Skeletal muscle satellite cell (primary cell): ENCODE measurements around the gene PDCL2. TPM values are rescaled to one million over a fixed set of nuclear protein-coding genes. Genes with fewer than 3 reads are reported as not detected.
A peak's percentile ranks its signal among the peaks of the same experiment; 100 is the strongest.
"Not testable (repeated sequence)": the region's sequence is repeated elsewhere in the genome, so short reads cannot be mapped to it uniquely, and the experiment has no call there.

Experiments
- H3K27me3 ChIP-seq: 2 replicates; pipeline ENCODE4 v1.7.0; 2013; ENCODE audit warnings: low read length; ENCODE audit not compliant: control insufficient read depth, insufficient read depth
- H3K36me3 ChIP-seq: 2 replicates; pipeline ENCODE4 v1.7.0; 2013; ENCODE audit warnings: mild to moderate bottlenecking, control low read depth, low read length; ENCODE audit not compliant: insufficient read depth
- H3K4me1 ChIP-seq: 2 replicates; pipeline ENCODE4 v1.7.0; 2013; ENCODE audit warnings: low read length; ENCODE audit not compliant: control insufficient read depth, insufficient read depth
- H3K4me2 ChIP-seq: 2 replicates; pipeline ENCODE4 v1.7.0; 2013; ENCODE audit warnings: mild to moderate bottlenecking, low read length
- H3K4me3 ChIP-seq: 2 replicates; pipeline ENCODE4 v1.7.0; 2013; ENCODE audit warnings: low read length
- H3K9ac ChIP-seq: 2 replicates; pipeline ENCODE4 v1.7.0; 2013; ENCODE audit warnings: mild to moderate bottlenecking, low read depth, low read length, moderate library complexity
- H3K9me3 ChIP-seq: replicated peaks from 2 replicates; pipeline ENCODE4 v1.7.0; 2013; ENCODE audit warnings: mild to moderate bottlenecking, control low read depth, low read length
- total RNA-seq: library from RNA; depleted of rRNA; stranded (reverse); fragments of >200 nt; gene quantifications from 2 replicates; pipeline ENCODE4 v1.2.3, GENCODE V29; 2012; rRNA removed

Gene PDCL2
- not detected in 2 replicates for total RNA-seq

- H3K36me3 ChIP-seq: no peaks in the 10 kb centered on the region
- H3K4me1 ChIP-seq: no peaks in the 10 kb centered on the region
- no peaks in the 10 kb centered on the region for H3K27me3 ChIP-seq
- no peak within 1 kb of the TSS for H3K9ac ChIP-seq
- no peak within 1 kb of the TSS for H3K4me2 ChIP-seq
- H3K9me3 ChIP-seq: no peaks in the 10 kb centered on the region
- no peak within 1 kb of the TSS for H3K4me3 ChIP-seq
These were observed at the start of gene PDCL2 for GRCh38 chr4:55592014-55592413. Gene PDCL2 (minus strand): TSS chr4:55592245. CDS start chr4:55592109, 136 bp downstream.

- Histone ChIP-seq H3K9me3 (no peaks in the 10 kb centered on the region), H3K9ac (no peak overlapping the region), H3K4me2 (no peak overlapping the region), H3K27me3 (peaks cover 48% of the 10 kb centered on the region), H3K4me1 (peaks cover 7% of the 10 kb centered on the region), H3K4me3 (no peak overlapping the region), H3K36me3 (no peaks in the 10 kb centered on the region)
These were observed 45.3 kb upstream of the PDCL2 start for GRCh38 chr4:55637272-55637820.

GRCh38 chr4:55636656-55636999 lies 44.6 kb upstream of the PDCL2 start:
- Histone ChIP-seq H3K9me3 (no peaks in the 10 kb centered on the region), H3K4me1 (peaks cover 7% of the 10 kb centered on the region), H3K4me3 (peak overlapping the region; percentile 62), H3K4me2 (peak overlapping the region; percentile 78), H3K9ac (no peak overlapping the region), H3K36me3 (no peaks in the 10 kb centered on the region), H3K27me3 (peaks cover 48% of the 10 kb centered on the region)

- Histone ChIP-seq H3K4me3 (peak within 1 kb of the TSS; percentile 62), H3K9me3 (no peaks in the 10 kb centered on the region), H3K4me1 (peaks cover 7% of the 10 kb centered on the region), H3K27me3 (peaks cover 48% of the 10 kb centered on the region), H3K36me3 (no peaks in the 10 kb centered on the region), H3K9ac (no peak within 1 kb of the TSS), H3K4me2 (peak within 1 kb of the TSS; percentile 78)
These were observed 44.0 kb upstream of the PDCL2 start, which contains the start of gene NMU for GRCh38 chr4:55635741-55636655. Gene NMU (minus strand): TSS chr4:55636298. CDS start chr4:55636192, 106 bp downstream.

DNA sequence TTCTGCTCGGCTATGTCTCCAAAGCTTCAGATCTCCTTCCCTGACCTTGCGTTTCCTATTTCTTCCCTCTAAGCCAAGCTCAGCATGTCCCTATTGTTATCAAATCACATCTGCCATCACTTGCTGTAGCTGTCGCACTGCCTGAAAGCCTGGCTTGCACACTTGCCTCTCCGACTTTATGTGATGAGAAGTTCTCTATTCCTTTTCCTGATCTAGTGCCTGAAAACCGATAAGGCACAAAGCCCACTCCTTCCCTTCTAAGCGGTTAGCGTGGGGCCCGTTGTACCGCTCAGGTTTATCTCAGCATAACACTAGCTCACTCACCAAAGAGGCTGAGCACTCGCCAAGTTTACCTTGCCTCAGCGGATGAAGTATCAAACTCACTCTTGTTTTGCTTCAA lies 43.2 kb upstream of the PDCL2 start:
- Histone ChIP-seq H3K36me3 (no peaks in the 10 kb centered on the region), H3K9ac (no peak overlapping the region), H3K4me1 (peaks cover 7% of the 10 kb centered on the region), H3K4me3 (no peak overlapping the region), H3K27me3 (peaks cover 46% of the 10 kb centered on the region), H3K9me3 (no peaks in the 10 kb centered on the region), H3K4me2 (peak overlapping the region; percentile 78)

- no peaks in the 10 kb centered on the region for H3K36me3 ChIP-seq
- no peak overlapping the region for H3K9ac ChIP-seq
- no peak overlapping the region for H3K4me3 ChIP-seq
- H3K4me1 ChIP-seq: peaks cover 7% of the 10 kb centered on the region
- H3K9me3 ChIP-seq: no peaks in the 10 kb centered on the region
- H3K27me3 ChIP-seq: peaks cover 41% of the 10 kb centered on the region
- H3K4me2 ChIP-seq: no peak overlapping the region
These were observed 42.5 kb upstream of the PDCL2 start for GRCh38 chr4:55634417-55635128.

DNA sequence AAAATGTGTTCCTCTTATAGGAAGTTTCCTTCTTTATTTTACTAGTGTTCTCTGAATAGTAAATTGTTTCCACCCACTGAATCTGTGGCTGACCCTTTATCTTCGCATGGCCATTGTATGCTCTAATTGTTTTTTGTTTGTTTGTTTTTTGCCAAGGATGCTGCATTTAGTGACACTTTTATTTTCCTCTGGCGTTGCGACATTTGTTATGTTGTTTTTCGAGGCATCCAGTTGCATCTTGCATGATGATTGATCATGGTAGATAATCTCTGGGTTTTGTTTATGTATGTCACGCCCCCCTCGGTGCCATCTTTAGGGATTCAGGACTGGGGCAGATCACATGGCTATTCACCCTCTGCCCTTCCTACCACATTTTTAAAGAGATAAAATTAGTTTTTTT lies 41.9 kb upstream of the PDCL2 start:
- no peaks in the 10 kb centered on the region for H3K36me3 ChIP-seq
- no peak overlapping the region for H3K9ac ChIP-seq
- peaks cover 7% of the 10 kb centered on the region for H3K4me1 ChIP-seq
- no peak overlapping the region for H3K4me2 ChIP-seq
- no peak overlapping the region for H3K4me3 ChIP-seq
- peaks cover 37% of the 10 kb centered on the region for H3K27me3 ChIP-seq
- H3K9me3 ChIP-seq: no peaks in the 10 kb centered on the region

DNA sequence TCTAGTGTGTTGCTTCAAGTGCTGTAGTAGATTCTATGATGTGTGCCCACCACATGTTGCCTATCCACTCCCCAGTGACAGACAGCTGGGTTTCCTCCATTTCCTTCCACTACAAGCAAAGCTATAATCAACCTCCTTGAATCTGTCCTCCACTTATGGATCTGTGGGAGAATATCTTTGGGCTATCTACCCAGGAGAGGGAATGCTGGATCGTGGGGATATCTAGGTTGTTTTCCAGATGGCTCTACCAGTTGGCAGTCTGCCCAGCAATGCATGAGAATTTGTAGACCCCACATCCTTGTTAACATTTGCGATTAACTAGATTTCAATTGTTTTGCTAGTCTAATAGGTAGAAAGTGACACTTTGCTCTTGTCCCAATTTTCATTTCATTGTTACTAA lies 33.8 kb upstream of the PDCL2 start:
- no peaks in the 10 kb centered on the region for H3K36me3 ChIP-seq
- H3K4me2 ChIP-seq: no peak overlapping the region
- no peaks in the 10 kb centered on the region for H3K4me1 ChIP-seq
- no peaks in the 10 kb centered on the region for H3K9me3 ChIP-seq
- no peak overlapping the region for H3K9ac ChIP-seq
- H3K4me3 ChIP-seq: no peak overlapping the region
- H3K27me3 ChIP-seq: no peaks in the 10 kb centered on the region

DNA sequence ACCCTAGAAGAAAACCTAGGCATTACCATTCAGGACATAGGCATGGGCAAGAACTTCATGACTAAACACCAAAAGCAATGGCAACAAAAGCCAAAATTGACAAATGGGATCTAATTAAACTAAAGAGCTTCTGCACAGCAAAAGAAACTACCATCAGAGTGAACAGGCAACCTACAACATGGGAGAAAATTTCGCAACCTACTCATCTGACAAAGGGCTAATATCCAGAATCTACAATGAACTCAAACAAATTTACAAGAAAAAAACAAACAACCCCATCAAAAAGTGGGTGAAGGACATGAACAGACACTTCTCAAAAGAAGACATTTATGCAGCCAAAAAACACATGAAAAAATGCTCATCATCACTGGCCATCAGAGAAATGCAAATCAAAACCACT lies 32.0 kb upstream of the PDCL2 start:
- not testable (repeated sequence) for H3K36me3 ChIP-seq, H3K4me3 ChIP-seq, H3K9ac ChIP-seq, H3K9me3 ChIP-seq, H3K4me1 ChIP-seq, H3K27me3 ChIP-seq, H3K4me2 ChIP-seq

DNA sequence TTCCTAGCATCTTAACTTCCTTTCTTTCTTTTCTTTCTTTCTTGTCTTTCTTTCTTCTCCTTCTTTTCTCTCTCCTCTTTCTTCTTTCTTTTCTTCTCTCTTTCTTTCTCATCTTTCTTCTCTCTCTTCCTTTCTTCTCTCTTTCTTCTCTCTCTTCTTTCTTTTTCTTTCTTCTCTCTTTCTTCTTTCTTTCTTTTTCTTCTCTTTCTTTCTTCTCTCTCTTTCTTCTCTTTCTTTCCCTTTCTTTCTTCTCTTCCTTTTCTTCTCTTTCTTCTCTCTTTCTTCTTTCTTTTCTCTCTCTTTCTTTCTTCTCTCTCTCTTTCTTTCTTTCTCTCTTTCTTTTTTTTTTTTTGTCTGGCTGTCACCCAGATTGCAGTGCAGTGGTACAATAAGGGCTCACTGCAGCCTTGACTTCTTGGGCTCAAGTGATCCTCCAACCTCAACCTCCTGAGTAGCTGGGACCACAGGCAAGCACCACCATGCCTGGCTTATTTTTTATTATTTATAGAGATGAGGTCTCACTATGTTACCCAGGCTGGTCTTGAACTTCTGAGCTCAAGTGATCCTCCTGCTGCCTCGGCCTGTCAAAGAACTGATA lies 26.6 kb upstream of the PDCL2 start:
- H3K27me3 ChIP-seq: peaks cover 8% of the 10 kb centered on the region
- no peaks in the 10 kb centered on the region for H3K4me1 ChIP-seq
- H3K4me3 ChIP-seq: no peak overlapping the region
- no peaks in the 10 kb centered on the region for H3K36me3 ChIP-seq
- H3K9me3 ChIP-seq: no peaks in the 10 kb centered on the region
- no peak overlapping the region for H3K9ac ChIP-seq
- H3K4me2 ChIP-seq: no peak overlapping the region

- Histone ChIP-seq H3K4me3 (no peak overlapping the region), H3K9me3 (no peaks in the 10 kb centered on the region), H3K4me1 (no peaks in the 10 kb centered on the region), H3K9ac (no peak overlapping the region), H3K27me3 (peaks cover 8% of the 10 kb centered on the region), H3K4me2 (no peak overlapping the region), H3K36me3 (no peaks in the 10 kb centered on the region)
These were observed 25.6 kb upstream of the PDCL2 start for GRCh38 chr4:55617587-55618197.
